ENCODE measurements around the gene OPN1MW. TPM values are rescaled to one million over a fixed set of nuclear protein-coding genes. Genes with fewer than 3 reads are reported as not detected.

OPN1MW gene
- total RNA-seq, 3 donors from 2014 or later = not detected

Other genes with a start within 250 kb of the OPN1MW start
- 10 to 100 TPM; 52.2 to 72.3 (median 68.9) TPM for gene NAA10, start 247.6 kb upstream of the OPN1MW start, total RNA-seq
- gene RENBP, start 238.0 kb upstream of the OPN1MW start, total RNA-seq = 10 to 100 TPM in 2 of 3 donors, 1 to 10 TPM in 1; 3.5 to 21.2 (median 10.2) TPM
- gene HCFC1, start 210.8 kb upstream of the OPN1MW start, total RNA-seq = 10 to 100 TPM; 36.3 to 56.5 (median 48.2) TPM
- gene TMEM187, start 209.8 kb upstream of the OPN1MW start, total RNA-seq = 1 to 10 TPM; 4.8 to 7.9 (median 7.8) TPM
- 10 to 100 TPM; 66.5 to 96.0 (median 85.2) TPM for gene IRAK1, start 162.7 kb upstream of the OPN1MW start, total RNA-seq
- 10 to 100 TPM; 33.5 to 55.6 (median 35.6) TPM for gene MECP2, start 84.9 kb upstream of the OPN1MW start, total RNA-seq
- not detected for gene OPN1LW, start 38.4 kb upstream of the OPN1MW start, total RNA-seq
- not detected for gene OPN1MW2, start 37.2 kb downstream of the OPN1MW start, total RNA-seq
- not detected for gene OPN1MW3, start 75.0 kb downstream of the OPN1MW start, total RNA-seq
- not detected for gene TEX28, start 112.5 kb downstream of the OPN1MW start, total RNA-seq
- not detected for gene TKTL1, start 113.2 kb downstream of the OPN1MW start, total RNA-seq
- 1,000 to 10,000 TPM in 1 of 3 donors, 100 to 1,000 TPM in 2; 164 to 4,590 (median 513) TPM for gene FLNA, start 192.0 kb downstream of the OPN1MW start, total RNA-seq
- gene EMD, start 196.7 kb downstream of the OPN1MW start, total RNA-seq = 10 to 100 TPM; 32.3 to 73.0 (median 41.0) TPM
- 1,000 to 10,000 TPM; 2,179 to 2,606 (median 2,424) TPM for gene RPL10, start 215.8 kb downstream of the OPN1MW start, total RNA-seq
- gene DNASE1L1, start 226.7 kb downstream of the OPN1MW start, total RNA-seq = 10 to 100 TPM; 18.1 to 30.8 (median 25.6) TPM
- gene TAFAZZIN, start 228.9 kb downstream of the OPN1MW start, total RNA-seq = 10 to 100 TPM; 38.2 to 44.7 (median 43.2) TPM
- 10 to 100 TPM; 78.1 to 95.8 (median 95.2) TPM for gene ATP6AP1, start 246.1 kb downstream of the OPN1MW start, total RNA-seq

All from mucosa of descending colon (tissue), 3 donors.